HG03520 (cell line): ENCODE results near the gene LRP1.

Source experiments
- ATAC-seq: cut with Tn5 transposase; IDR thresholded peaks from one replicate; pipeline ENCODE4 v1.9.1; 2021; ENCODE audit warnings: mild to moderate bottlenecking, moderate library complexity; ENCODE audit not compliant: unreplicated experiment

The LRP1 gene

DNA sequence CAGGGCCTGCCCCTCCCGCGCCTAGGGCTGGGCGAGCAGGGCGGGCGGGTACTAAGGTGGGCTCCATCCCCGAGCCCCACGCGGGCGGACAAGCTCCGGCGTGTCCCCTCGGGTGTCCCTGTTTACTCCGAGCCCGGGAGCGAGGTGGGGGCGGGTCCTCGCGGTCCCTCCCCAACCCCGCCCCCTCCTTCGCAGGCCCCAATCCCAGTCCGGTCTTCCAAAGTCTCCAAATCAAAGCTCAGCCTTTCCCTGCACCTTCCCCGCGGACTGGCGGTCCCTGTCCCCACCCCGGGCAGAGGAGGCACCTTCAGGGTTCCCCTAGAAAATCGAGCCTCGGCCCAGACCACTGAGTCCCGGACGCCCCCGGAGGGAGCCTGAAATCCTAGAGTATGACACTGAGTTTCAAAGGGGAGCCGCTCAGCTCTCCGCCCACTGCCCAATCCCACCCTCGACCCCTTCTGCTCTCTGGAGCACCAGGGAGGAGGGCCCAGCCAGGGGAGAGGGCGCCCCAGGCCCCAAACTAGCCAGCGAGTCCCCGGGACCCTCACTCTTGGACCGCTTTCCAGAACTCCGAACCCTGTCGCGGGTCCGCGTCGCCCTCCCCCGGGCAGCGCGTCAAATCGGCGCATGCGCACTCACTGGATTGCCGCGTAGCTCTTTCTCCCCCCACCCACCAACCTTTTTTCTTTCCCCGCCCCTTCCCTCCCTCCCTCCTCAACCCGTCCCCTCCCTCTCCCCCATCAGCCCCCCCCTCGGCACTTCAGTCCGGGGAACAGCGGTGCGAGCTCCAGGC, at the start of gene LRP1:
Gene LRP1, plus strand, starts transcription at position 758 of the 793 bp plus-strand sequence. CDS start 482 bp downstream, outside the sequence.
- no peak for ATAC-seq

DNA sequence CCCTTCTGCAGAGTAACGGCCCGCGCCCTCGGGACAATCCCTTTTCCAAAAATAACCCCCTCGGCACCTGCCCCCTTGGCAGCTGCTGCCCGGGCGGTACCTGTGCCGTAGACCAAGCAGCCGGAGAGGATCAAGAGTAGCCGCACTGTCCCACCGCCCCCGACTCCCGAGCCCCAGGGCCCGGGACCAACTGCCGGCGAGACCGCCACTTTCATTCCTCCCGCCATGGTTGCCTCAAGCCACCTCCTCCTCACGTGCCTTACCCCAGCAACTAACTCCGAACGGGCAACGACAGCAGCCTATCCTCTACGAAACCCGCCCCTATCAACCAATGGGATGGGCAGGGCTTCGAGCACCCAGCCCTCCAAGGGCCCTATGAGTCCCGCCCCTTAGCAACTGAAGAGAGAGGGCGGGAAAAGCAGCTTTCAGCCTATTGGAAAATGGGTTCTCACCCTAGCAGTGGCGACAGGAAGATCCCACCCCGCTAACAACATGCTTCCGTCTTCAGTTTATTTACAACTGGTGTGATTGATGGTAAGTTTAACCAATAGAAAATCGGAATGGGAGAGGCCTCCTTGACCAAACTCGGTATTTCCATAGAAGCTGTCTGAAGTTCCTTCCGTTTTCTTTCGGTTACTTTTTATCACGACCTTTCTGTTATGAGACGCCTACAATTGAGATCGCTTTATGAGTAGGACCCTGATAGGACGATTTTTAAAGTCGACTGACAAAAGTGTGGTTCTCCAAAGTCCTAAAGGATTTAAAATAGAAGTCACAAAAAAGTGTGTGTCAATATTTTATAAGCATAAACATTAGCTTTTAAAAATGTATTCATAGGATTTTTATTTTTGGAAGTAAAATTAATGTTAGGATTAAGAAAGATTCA, 49.5 kb upstream of the LRP1 start, which contains the start of gene NEMP1:
Gene NEMP1, minus strand, starts transcription at position 273 of the 886 bp plus-strand sequence. Its CDS starts 46 bp downstream, at position 227.
- ATAC-seq = peak; percentile 95

DNA sequence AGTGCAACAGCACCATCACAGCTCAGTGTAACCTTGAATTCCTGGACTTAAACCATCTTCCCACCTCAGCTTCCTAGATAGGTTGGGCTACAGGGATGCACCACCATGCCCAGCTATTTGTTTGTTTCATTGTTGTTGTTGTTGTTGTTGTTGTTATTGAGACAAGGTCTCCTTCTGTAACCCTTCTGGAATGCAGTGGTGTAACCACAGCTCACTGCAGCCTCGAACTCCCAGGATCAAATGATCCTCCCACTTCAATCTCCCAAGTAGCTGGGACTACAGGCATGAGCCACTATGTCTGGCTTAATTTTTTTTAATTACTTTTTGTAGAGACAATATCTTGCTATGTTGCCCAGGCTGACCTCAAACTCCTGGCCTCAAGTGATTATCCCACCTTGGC, 48.5 kb upstream of the LRP1 start:
- no peak for ATAC-seq

DNA sequence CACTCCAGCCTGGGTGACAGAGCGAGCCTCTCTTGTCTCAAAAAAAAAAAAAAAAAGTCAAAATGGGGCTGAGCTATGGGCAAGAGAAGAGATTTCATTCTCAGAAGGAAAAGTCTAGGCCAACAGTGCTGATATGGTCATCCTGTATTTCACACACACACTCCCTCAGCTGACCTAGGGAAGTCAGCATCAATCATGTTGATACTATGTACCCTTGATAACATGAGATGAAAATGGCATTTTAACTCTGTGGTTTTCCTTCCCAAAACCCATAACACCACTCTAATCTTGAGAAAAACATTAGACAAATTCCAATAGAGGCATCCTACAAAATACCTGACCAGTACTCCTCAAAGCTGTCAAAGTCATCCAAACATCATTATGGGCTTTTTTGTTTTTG, 47.4 kb upstream of the LRP1 start:
- no peak for ATAC-seq

DNA sequence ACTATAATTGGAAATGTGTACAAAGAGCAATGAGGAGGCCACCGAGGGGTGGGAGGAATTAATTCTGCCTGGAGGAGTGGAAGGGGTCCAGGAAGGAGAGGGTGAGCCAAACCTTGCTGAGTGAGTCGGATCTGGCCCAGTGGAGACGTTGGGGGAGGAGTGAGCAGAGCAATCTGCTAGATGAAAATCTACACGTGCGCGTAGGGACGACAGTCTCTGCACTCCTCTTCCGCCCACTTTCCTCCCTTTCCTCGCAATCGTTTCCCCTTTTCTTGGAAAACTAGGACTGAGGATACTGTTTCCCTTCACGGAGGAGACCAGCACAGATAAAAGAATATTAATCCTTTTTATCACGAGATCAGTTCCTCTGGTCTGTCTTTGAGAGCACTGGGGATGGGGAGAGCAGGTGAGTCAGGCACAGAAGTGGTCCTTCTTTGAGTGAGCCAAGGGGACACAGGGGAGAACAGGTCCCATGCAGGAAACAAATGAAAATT, 42.2 kb upstream of the LRP1 start:
- ATAC-seq = no peak

DNA sequence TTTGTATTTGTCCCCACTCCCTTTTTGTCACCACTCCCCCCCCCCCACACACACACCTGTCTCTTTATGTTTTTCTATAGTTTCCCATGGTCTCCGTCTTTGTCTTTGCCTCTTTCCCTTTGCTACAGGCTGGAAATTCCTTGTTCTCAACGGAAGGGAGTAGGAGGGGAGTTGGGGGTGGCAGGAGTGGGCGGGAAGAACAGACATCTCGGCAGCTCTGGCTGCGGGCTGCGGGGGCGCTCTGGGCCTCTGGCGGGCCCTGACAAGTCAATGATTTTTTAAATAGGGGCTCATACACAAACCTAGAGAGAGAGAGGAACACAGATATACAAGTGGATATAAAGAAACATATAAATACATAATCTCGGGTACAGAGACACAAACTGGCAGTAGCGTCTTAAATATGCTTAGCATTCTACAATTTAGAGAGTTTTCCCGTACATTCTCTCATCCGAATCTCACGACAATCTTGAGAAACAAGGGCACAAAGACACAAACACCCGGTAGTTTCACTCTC, 41.7 kb upstream of the LRP1 start:
- ATAC-seq = no peak

DNA sequence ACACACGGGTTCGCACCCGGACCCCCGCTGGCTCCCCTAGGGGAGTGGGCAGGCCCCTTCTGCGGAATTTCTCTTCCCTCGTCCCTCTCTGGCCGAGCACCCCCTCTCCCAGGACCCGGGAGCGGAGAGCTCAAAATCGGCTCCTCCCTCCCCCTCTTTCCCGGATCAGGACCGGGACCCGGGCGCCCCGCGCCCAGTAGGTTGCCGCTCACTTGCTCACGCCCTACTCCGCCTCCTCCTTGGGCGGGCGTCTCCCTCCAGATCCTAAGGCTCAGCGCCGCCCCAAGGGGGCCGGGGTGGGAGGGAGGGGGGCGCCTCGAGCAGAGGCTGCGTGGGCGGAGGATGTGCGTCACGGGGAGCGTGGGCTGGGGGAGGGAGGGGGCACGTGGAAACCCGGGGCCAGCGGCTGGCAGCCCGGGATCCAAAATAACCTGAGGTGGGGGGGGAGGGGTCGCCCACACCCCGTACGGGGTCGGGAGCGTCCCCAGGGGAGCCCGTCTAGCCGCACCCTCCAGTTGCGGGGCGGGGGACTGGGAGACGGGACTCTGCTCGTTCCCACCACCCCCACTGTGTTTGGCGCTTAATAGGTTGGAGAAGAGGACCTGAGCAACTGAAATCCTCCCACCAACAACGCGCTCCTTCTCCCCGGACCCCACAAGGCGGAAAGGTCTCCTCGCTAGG, 41.1 kb upstream of the LRP1 start:
- peak; percentile 28 for ATAC-seq

GRCh38 chr12:57087691-57088353, 40.5 kb upstream of the LRP1 start:
- peak; percentile 30 for ATAC-seq

DNA sequence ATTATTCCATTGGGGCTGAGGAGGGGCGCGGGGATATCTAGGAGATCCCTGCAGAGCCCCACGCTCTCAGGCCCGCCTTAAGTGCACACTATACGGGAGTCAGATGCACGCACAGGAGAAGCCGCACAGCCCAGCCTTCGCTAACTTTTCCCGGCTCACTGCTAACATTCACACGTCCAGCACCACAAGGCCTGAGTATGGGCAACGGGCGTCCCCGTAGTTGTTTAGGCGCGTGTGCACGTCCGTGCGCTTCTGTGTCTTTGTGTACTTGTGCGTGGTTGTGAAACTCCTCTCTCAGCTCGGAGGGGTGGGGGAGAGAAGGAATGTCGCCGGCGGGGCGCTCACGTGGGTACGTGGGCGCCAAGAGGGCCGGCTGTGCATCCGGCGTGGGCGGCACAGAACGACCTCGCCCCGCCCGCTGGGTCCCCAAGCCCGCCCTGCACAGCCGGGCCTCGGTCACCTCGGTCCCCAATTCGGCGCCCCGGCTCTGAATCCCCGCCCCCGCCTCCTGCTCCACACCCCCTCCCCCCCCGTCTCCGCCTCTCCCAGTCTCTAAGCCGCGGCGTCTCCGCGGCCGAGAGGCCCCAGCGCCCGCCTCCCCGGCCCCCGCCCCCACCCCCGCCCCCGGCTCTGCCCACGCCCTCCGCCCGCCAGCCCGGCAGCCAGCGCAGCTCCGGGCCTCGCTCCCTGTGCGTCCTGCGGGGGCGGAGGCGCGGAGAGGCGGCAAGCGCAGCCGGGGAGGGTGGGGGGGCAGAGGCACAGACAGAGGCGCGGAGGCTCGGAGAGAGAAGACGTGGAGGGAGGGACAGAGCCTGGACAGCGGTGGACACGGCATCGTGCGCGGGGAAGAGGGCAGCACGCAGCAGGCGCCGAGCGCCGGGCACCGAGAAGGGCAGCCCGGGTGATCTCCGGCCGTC, 39.7 kb upstream of the LRP1 start, which contains the start of gene NAB2:
Gene NAB2, plus strand, starts transcription at position 761 of the 917 bp plus-strand sequence. CDS start 158 bp downstream, outside the sequence.
- peak; percentile 34 for ATAC-seq

- no peak for ATAC-seq
Measured at GRCh38 chr12:57089271-57090245, 38.7 kb upstream of the LRP1 start.

DNA sequence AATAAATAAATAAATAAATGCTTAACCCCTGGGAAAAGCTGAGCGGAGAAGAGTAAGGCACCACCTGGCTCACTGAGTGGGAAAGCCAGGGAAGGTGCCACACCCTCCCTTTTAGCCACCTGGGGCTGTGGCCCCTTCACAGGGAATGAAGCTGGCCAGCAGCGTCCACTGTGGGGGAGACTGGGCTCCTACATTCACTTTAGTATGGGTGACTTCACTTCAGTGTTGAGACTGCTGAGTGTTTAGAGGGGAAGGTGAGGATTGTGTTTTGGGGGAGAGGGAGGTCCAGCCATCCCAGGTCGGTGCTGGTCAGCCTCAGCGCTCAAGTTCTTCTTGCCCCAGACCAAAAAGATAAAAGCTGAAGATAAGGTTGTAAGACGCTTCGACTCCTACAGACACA, 37.8 kb upstream of the LRP1 start:
- ATAC-seq = no peak

- no peak for ATAC-seq
Measured at GRCh38 chr12:57090924-57091637, 37.2 kb upstream of the LRP1 start.

- no peak for ATAC-seq
Measured at GRCh38 chr12:57091638-57092528, 36.4 kb upstream of the LRP1 start.

- ATAC-seq = no peak
Measured at GRCh38 chr12:57092529-57092862, 35.8 kb upstream of the LRP1 start.

- ATAC-seq = no peak
Measured at GRCh38 chr12:57092876-57093414, 35.3 kb upstream of the LRP1 start.
